HepG2 (cell line): ENCODE results near the gene RPS28. TPM values are rescaled to one million over a fixed set of nuclear protein-coding genes. Genes with fewer than 3 reads are reported as not detected.
A peak's percentile ranks its signal among the peaks of the same experiment; 100 is the strongest.

Experiments
- ELK4 ChIP-seq: sonication (generic); formaldehyde crosslinking; IDR thresholded peaks from 2 replicates; pipeline ENCODE4 v1.9.0; 2021; ENCODE audit warnings: missing genetic modification reagents, borderline replicate concordance
- MXD1 ChIP-seq: sonication (generic); formaldehyde crosslinking; IDR thresholded peaks from 2 replicates; pipeline ENCODE4 v1.4.0; 2020; ENCODE audit warnings: mild to moderate bottlenecking, missing genetic modification reagents
- NCOA2 ChIP-seq: sonication (generic); formaldehyde crosslinking; IDR thresholded peaks from 2 replicates; pipeline ENCODE4 v1.8.0; 2022; ENCODE audit warnings: inconsistent platforms
- SKIL ChIP-seq: sonication (generic); formaldehyde crosslinking; IDR thresholded peaks from 2 replicates; pipeline ENCODE4 v1.8.0; 2022; ENCODE audit warnings: missing genetic modification reagents, mild to moderate bottlenecking, moderate library complexity, borderline replicate concordance
- TGIF2 ChIP-seq: IDR thresholded peaks from 2 replicates; pipeline ENCODE4 v1.6.1; 2016; ENCODE audit warnings: control low read depth, missing compliant biosample characterization
- ZBTB39 ChIP-seq: sonication (generic); formaldehyde crosslinking; IDR thresholded peaks from 2 replicates; pipeline ENCODE4 v1.5.0; 2020; ENCODE audit warnings: missing genetic modification reagents
- ZFP36 ChIP-seq: fragments of 150-350 bp; IDR thresholded peaks from 2 replicates; pipeline ENCODE4 v1.6.1; 2018; ENCODE audit warnings: borderline replicate concordance, low read length, low read depth; ENCODE audit not compliant: partially characterized antibody
- ZHX2 ChIP-seq, 2 experiments: sonication (generic) in 1 of 2; formaldehyde crosslinking in 1 of 2; IDR thresholded peaks; 2 replicates each; pipeline versions ENCODE4 v1.6.1 to v1.9.0; 2014 to 2022; ENCODE audit warnings: antibody characterized with exemption in 1 of 2, borderline replicate concordance in 1 of 2, inconsistent platforms in 1 of 2, low read depth in 1 of 2, missing genetic modification reagents in 1 of 2
- ZNF451 ChIP-seq: sonication (generic); formaldehyde crosslinking; IDR thresholded peaks from 2 replicates; pipeline ENCODE4 v1.5.0; 2020; ENCODE audit warnings: mild to moderate bottlenecking, missing genetic modification reagents
- ZNF564 ChIP-seq: sonication (generic); formaldehyde crosslinking; IDR thresholded peaks from 2 replicates; pipeline ENCODE4 v1.8.1; 2023; ENCODE audit warnings: mild to moderate bottlenecking, missing genetic modification reagents
- polyA plus RNA-seq, 8 experiments: library from polyadenylated mRNA; depleted of rRNA in 3 of 8; stranded (reverse) in 7 of 8; unstranded in 1 of 8; fragments of >200 nt; fragmentation: Illumina TruSeq in 4 of 8; extraction: Trizol in 4 of 8; gene quantifications; 2 replicates each; pipeline versions ENCODE4 v1.2.1 to v1.2.3, GENCODE V29; 2011 to 2016; ENCODE audit warnings: low read depth in 4 of 8, missing spikeins in 1 of 8, mixed read lengths in 1 of 8; ENCODE audit not compliant: insufficient read depth in 1 of 8
- total RNA-seq, 5 experiments: library from RNA; depleted of rRNA; stranded (reverse); fragments of >200 nt; fragmentation: Illumina TruSeq; extraction: Trizol; gene quantifications; 2 replicates each; pipeline ENCODE4 v1.2.3, GENCODE V29; 2016; ENCODE audit warnings: low read depth in 1 of 5
- TF ChIP-seq, protein P1 (sequence below): IDR thresholded peaks from 2 replicates; pipeline ENCODE4 v1.6.1; 2016
- TF ChIP-seq, protein P2 (sequence below): sonication (generic); formaldehyde crosslinking; IDR thresholded peaks from 2 replicates; pipeline ENCODE4 v1.5.0; 2020; ENCODE audit warnings: mild to moderate bottlenecking, missing genetic modification reagents

The RPS28 gene
- total and polyA plus RNA-seq, 2 of the 13 experiments (the other 11 are each of a cell fraction or from before 2014, with no cell fraction given): 281 to 545 TPM

GRCh38 chr19:8355631-8356402, 34.5 kb downstream of the RPS28 start (continued):
- no peak for TF ChIP-seq ZBTB39
- no peak for TF ChIP-seq MXD1 (CRISPR knock-in tag)
- TF ChIP-seq ZFP36: no peak
- TF ChIP-seq ZNF564 (CRISPR knock-in tag): no peak
- TF ChIP-seq TGIF2: no peak
- TF ChIP-seq ELK4 (CRISPR knock-in tag): no peak
- TF ChIP-seq ZNF451 (CRISPR knock-in tag): no peak
- TF ChIP-seq ZHX2 (IDR thresholded peaks at IDR 0.05; ENCODE audit: low read depth): no peak
- no peak for TF ChIP-seq ZHX2 (CRISPR knock-in tag; IDR thresholded peaks at IDR 0.05; ENCODE audit: borderline replicate concordance)
- TF ChIP-seq NCOA2 (CRISPR knock-in tag): no peak; the same call in 1 of the 2 replicates
- peak; percentile 71; the same call in 1 of the 2 replicates for TF ChIP-seq SKIL
- TF ChIP-seq, protein P1, sequence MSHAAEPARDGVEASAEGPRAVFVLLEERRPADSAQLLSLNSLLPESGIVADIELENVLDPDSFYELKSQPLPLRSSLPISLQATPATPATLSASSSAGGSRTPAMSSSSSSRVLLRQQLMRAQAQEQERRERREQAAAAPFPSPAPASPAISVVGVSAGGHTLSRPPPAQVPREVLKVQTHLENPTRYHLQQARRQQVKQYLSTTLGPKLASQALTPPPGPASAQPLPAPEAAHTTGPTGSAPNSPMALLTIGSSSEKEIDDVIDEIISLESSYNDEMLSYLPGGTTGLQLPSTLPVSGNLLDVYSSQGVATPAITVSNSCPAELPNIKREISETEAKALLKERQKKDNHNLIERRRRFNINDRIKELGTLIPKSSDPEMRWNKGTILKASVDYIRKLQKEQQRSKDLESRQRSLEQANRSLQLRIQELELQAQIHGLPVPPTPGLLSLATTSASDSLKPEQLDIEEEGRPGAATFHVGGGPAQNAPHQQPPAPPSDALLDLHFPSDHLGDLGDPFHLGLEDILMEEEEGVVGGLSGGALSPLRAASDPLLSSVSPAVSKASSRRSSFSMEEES: no peak
- TF ChIP-seq, protein P2, sequence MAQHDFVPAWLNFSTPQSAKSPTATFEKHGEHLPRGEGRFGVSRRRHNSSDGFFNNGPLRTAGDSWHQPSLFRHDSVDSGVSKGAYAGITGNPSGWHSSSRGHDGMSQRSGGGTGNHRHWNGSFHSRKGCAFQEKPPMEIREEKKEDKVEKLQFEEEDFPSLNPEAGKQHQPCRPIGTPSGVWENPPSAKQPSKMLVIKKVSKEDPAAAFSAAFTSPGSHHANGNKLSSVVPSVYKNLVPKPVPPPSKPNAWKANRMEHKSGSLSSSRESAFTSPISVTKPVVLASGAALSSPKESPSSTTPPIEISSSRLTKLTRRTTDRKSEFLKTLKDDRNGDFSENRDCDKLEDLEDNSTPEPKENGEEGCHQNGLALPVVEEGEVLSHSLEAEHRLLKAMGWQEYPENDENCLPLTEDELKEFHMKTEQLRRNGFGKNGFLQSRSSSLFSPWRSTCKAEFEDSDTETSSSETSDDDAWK (CRISPR knock-in tag): no peak
